Measurements from ENCODE around the gene RERE. TPM values are rescaled to one million over a fixed set of nuclear protein-coding genes. Genes with fewer than 3 reads are reported as not detected.
"Not testable (repeated sequence)": the region's sequence is repeated elsewhere in the genome, so short reads cannot be mapped to it uniquely, and the experiment has no call there.

The RERE gene
- total RNA-seq, 4 donors from 2014 or later: 51.2 to 1,226 (median 253) TPM

- Histone ChIP-seq H3K36me3 (no peaks in the 10 kb centered on the region), H3K27me3 (no peaks in the 10 kb centered on the region), H3K4me3 (no peak overlapping the region), H3K9me3 (no peaks in the 10 kb centered on the region), H3K27ac (peak overlapping the region; percentile 26 to 50), H3K4me1 (no peaks in the 10 kb centered on the region)
- DNase-seq: no peak
- TF ChIP-seq CTCF (IDR thresholded peaks at IDR 0.05) (no peak), POLR2A (IDR thresholded peaks at IDR 0.05) (no peak)
- intact Hi-C loops (cut with DNase I; ENCODE audit: low total_unique reads): no loop called here
Observed at GRCh38 chr1:8823295-8823664, 5.8 kb upstream of the RERE start.

GRCh38 chr1:8822373-8823294 is 5.2 kb upstream of the RERE start:
- Histone ChIP-seq H3K4me3 (no peak overlapping the region), H3K27me3 (no peaks in the 10 kb centered on the region), H3K4me1 (no peaks in the 10 kb centered on the region), H3K9me3 (no peaks in the 10 kb centered on the region), H3K27ac (peak overlapping the region; percentile 26 to 50), H3K36me3 (no peaks in the 10 kb centered on the region)
- peak; percentile 18 to 37 for DNase-seq
- TF ChIP-seq POLR2A (IDR thresholded peaks at IDR 0.05): no peak
- TF ChIP-seq CTCF (IDR thresholded peaks at IDR 0.05): no peak
- intact Hi-C loops (cut with DNase I; ENCODE audit: low total_unique reads): no loop called here

GRCh38 chr1:8821084-8821483 is 3.6 kb upstream of the RERE start:
- DNase-seq: no peak
- intact Hi-C loops (cut with DNase I; ENCODE audit: low total_unique reads): no loop called here

GRCh38 chr1:8818789-8819188 is 1.3 kb upstream of the RERE start:
- DNase-seq; H3K9me3 ChIP-seq; H3K27me3 ChIP-seq; H3K4me1 ChIP-seq; intact Hi-C loops (cut with DNase I; ENCODE audit: low total_unique reads); H3K36me3 ChIP-seq; H3K4me3 ChIP-seq: not testable (repeated sequence)
- H3K27ac ChIP-seq: peak overlapping the region; percentile 97 to 98

More at GRCh38 chr1:8821084-8821483, 3.6 kb upstream of the RERE start:
- no peak overlapping the region for H3K27ac ChIP-seq
- no peaks in the 10 kb centered on the region for H3K27me3 ChIP-seq
- H3K36me3 ChIP-seq: no peaks in the 10 kb centered on the region
- no peak overlapping the region for H3K4me3 ChIP-seq
- TF ChIP-seq CTCF (IDR thresholded peaks at IDR 0.05) (no peak), POLR2A (IDR thresholded peaks at IDR 0.05) (no peak)
- no peaks in the 10 kb centered on the region for H3K9me3 ChIP-seq
- no peaks in the 10 kb centered on the region for H3K4me1 ChIP-seq

- peak overlapping the region; percentile 97 to 98 for H3K27ac ChIP-seq
- H3K9me3 ChIP-seq: no peaks in the 10 kb centered on the region
- H3K4me1 ChIP-seq: no peaks in the 10 kb centered on the region
- peak; percentile 31 to 73 for DNase-seq
- H3K27me3 ChIP-seq: no peaks in the 10 kb centered on the region
- intact Hi-C loops (cut with DNase I; ENCODE audit: low total_unique reads): no loop called here
- peak overlapping the region; percentile 38 to 95 for H3K4me3 ChIP-seq
- TF ChIP-seq POLR2A (IDR thresholded peaks at IDR 0.05) (no peak), CTCF (IDR thresholded peaks at IDR 0.05) (no peak)
- no peaks in the 10 kb centered on the region for H3K36me3 ChIP-seq
Observed at GRCh38 chr1:8818325-8818775, 910 bp upstream of the RERE start.

Measured in uterus (tissue), 4 donors.